GM19328 (cell line): Measurements from ENCODE around the gene EVA1B.
A peak's percentile ranks its signal among the peaks of the same experiment; 100 is the strongest.

Experiments
- ATAC-seq: cut with Tn5 transposase; IDR thresholded peaks from one replicate; pipeline ENCODE4 v1.9.1; 2021; ENCODE audit warnings: mild to moderate bottlenecking, moderate library complexity; ENCODE audit not compliant: unreplicated experiment

Gene EVA1B

GRCh38 chr1:36323636-36324352 lies at the start of gene EVA1B:
Gene EVA1B, minus strand, starts transcription at chr1:36323645. Its CDS starts 608 bp downstream, at chr1:36323037.
- no peak for ATAC-seq

GRCh38 chr1:36372617-36373016 lies 49.2 kb upstream of the EVA1B start:
- ATAC-seq = no peak

GRCh38 chr1:36369061-36369861 lies 45.8 kb upstream of the EVA1B start:
- ATAC-seq = no peak

- ATAC-seq = no peak
Measured at GRCh38 chr1:36367798-36368197, 44.4 kb upstream of the EVA1B start.

- ATAC-seq = no peak
Measured at GRCh38 chr1:36367066-36367465, 43.6 kb upstream of the EVA1B start.

- ATAC-seq = no peak
Measured at GRCh38 chr1:36366091-36366661, 42.7 kb upstream of the EVA1B start.

- no peak for ATAC-seq
Measured at GRCh38 chr1:36365381-36365780, 41.9 kb upstream of the EVA1B start.

- no peak for ATAC-seq
Measured at GRCh38 chr1:36359911-36360550, 36.6 kb upstream of the EVA1B start.

- no peak for ATAC-seq
Measured at GRCh38 chr1:36359383-36359782, 35.9 kb upstream of the EVA1B start.

- ATAC-seq = no peak
Measured at GRCh38 chr1:36358514-36359084, 35.2 kb upstream of the EVA1B start.

- ATAC-seq = no peak
Measured at GRCh38 chr1:36355811-36356210, 32.4 kb upstream of the EVA1B start.

GRCh38 chr1:36354486-36354885 lies 31.0 kb upstream of the EVA1B start:
- ATAC-seq = no peak

- ATAC-seq = no peak
Measured at GRCh38 chr1:36352910-36353878, 29.7 kb upstream of the EVA1B start.

GRCh38 chr1:36352125-36352909 lies 28.9 kb upstream of the EVA1B start:
- ATAC-seq = no peak

GRCh38 chr1:36351227-36351977 lies 28.0 kb upstream of the EVA1B start:
- ATAC-seq = no peak

GRCh38 chr1:36350659-36351226 lies 27.3 kb upstream of the EVA1B start:
- ATAC-seq = no peak

- ATAC-seq = no peak
Measured at GRCh38 chr1:36349839-36350238, 26.4 kb upstream of the EVA1B start.

GRCh38 chr1:36349241-36349671 lies 25.8 kb upstream of the EVA1B start:
- ATAC-seq = peak; percentile 60
